HG03571 (cell line): ENCODE results near the gene CCM2.

Experiments used
- ATAC-seq: cut with Tn5 transposase; IDR thresholded peaks from one replicate; pipeline ENCODE4 v1.9.1; 2021; ENCODE audit not compliant: unreplicated experiment

Gene CCM2

GRCh38 chr7:45078125-45078681, 78.2 kb downstream of the CCM2 start:
- ATAC-seq, result no peak

GRCh38 chr7:45080265-45080957, 80.4 kb downstream of the CCM2 start:
- ATAC-seq, result no peak

GRCh38 chr7:45080958-45081669, 81.1 kb downstream of the CCM2 start:
- no peak for ATAC-seq

- ATAC-seq, result no peak
Observed at GRCh38 chr7:45081670-45081974, 81.6 kb downstream of the CCM2 start.

GRCh38 chr7:45082031-45082830, 82.2 kb downstream of the CCM2 start:
- no peak for ATAC-seq

- no peak for ATAC-seq
Observed at GRCh38 chr7:45082831-45083331, 82.9 kb downstream of the CCM2 start.

GRCh38 chr7:45084336-45084735, 84.3 kb downstream of the CCM2 start:
- no peak for ATAC-seq

- ATAC-seq, result no peak
Observed at GRCh38 chr7:45084901-45085618, 85.1 kb downstream of the CCM2 start.

GRCh38 chr7:45085619-45086200, 85.7 kb downstream of the CCM2 start:
- no peak for ATAC-seq

- ATAC-seq, result no peak
Observed at GRCh38 chr7:45086331-45087065, 86.5 kb downstream of the CCM2 start.

GRCh38 chr7:45087301-45088145, 87.5 kb downstream of the CCM2 start:
- no peak for ATAC-seq

- ATAC-seq, result no peak
Observed at GRCh38 chr7:45088146-45088701, 88.2 kb downstream of the CCM2 start.

GRCh38 chr7:45088821-45089340, 88.9 kb downstream of the CCM2 start, which contains the start of gene NACAD:
Gene NACAD, minus strand, starts transcription at chr7:45088969. Its CDS starts 75 bp downstream, at chr7:45088894.
- no peak for ATAC-seq

- ATAC-seq, result no peak
Observed at GRCh38 chr7:45089341-45089891, 89.4 kb downstream of the CCM2 start.

- no peak for ATAC-seq
Observed at GRCh38 chr7:45092100-45092930, 92.3 kb downstream of the CCM2 start.

GRCh38 chr7:45092931-45093235, 92.9 kb downstream of the CCM2 start:
- no peak for ATAC-seq
